ENCODE measurements around the gene GSE1.
"Not testable (repeated sequence)": the region's sequence is repeated elsewhere in the genome, so short reads cannot be mapped to it uniquely, and the experiment has no call there.

Gene GSE1

DNA sequence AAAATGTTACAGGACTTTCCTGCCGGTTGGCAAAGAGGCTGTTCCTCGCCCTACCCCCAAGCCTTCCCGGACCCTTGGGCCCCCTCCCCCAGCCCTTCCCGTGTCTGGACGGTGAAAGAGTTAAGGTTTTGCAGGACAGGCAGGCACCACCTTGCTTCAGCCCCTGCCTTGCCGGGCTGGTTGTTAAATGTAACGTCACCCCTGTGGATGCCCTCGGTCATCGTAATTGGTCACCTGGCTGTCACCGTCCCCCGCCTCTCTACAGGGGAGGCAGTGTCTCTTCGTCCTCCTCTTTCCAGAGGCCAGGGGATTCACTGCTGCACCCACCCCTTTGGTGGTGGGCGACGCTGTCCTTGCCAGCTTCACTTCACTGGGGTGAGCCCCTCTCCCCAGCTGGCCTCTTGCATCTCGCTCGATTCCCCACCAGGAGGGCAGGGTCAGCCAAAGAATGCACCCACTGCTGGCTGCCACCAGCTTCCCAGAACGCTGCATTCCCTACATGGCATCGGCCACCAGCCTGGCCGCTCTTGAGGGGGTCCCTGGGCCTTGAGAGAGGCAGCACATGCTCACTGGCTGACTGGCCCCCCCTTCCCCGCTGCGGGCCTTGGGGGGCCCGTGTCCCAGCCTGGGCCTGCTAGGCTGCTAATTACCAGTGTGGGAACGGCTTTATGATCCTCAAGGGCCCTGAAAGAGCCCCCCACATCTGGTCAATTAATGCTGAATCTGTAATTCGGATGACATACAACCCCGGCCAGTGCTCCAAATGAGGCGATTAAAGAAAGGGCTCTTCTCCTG is 25.2 kb upstream of the GSE1 start:
- POLR2A ChIA-PET, result no interaction called here
- CTCF ChIA-PET, result no interaction called here

DNA sequence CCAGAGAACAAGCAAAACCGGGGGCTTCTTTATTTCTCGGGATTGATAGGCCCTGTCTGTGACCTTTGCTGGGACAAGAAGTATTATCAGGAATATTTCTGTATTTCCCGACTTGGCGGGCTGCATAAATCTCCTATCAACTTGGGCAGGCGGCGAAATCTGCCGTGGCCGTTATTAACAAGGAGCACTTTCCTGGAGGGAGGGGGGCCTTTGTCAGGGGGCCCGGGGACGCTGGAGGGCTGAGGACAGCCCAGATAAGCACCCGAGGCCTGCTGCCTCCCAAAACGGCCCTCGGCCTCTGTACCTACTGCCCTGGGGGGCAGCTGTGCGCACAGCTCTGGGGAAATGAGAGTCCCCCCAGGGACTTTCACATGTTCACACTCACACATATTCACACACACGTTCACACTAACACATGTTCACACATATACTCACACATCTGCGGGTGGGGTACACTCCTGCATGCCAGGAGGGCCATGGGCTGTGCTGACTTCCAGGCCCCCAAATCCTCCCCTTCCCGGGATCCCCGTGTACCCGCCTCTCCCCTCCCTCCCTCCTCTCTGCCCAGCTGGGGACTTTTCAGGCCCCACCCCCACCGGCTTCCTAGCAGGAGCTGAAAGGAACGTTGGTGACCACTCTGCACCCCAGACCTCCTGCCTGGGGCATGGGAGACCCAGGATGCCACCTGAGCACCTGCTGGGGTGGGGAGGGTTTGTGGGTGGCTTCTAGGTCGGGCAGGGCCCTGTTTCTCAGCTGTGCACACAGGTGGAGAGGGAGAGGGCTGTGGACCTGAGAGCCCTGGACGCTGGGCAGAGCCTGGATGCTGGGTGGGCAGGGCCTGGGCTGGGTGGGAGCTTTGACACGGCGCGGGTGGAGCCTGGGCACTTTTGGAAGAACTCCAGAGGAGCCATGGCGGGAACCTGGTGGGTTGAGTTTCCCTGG is 24.3 kb upstream of the GSE1 start:
- TF ChIP-seq BHLHE40 (IDR thresholded peaks at IDR 0.05; ENCODE audit: borderline replicate concordance), result no peak
- TF ChIP-seq FOXK2 (IDR thresholded peaks at IDR 0.05), result no peak
- TF ChIP-seq TARDBP (IDR thresholded peaks at IDR 0.05), result no peak
- no peak for TF ChIP-seq FOXM1 (IDR thresholded peaks at IDR 0.05; ENCODE audit: borderline replicate concordance)
- TF ChIP-seq, protein P1, sequence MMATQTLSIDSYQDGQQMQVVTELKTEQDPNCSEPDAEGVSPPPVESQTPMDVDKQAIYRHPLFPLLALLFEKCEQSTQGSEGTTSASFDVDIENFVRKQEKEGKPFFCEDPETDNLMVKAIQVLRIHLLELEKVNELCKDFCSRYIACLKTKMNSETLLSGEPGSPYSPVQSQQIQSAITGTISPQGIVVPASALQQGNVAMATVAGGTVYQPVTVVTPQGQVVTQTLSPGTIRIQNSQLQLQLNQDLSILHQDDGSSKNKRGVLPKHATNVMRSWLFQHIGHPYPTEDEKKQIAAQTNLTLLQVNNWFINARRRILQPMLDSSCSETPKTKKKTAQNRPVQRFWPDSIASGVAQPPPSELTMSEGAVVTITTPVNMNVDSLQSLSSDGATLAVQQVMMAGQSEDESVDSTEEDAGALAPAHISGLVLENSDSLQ (IDR thresholded peaks at IDR 0.05), result no peak
- TF ChIP-seq FOXA1 (IDR thresholded peaks at IDR 0.05), result no peak
- TF ChIP-seq LEF1 (IDR thresholded peaks at IDR 0.05; ENCODE audit: borderline replicate concordance), result no peak
- TF ChIP-seq ARNT (IDR thresholded peaks at IDR 0.05), result no peak
- TF ChIP-seq L3MBTL2 (conservative IDR thresholded peaks at IDR 0.05), result no peak
- ChIA-PET POLR2A (no interaction called here), CTCF (no interaction called here)
- no peak for DNase-seq (ENCODE audit: extremely low spot score)

More for the DNA sequence above, 25.2 kb upstream of the GSE1 start:
- no peak for TF ChIP-seq FOXM1 (IDR thresholded peaks at IDR 0.05; ENCODE audit: borderline replicate concordance)
- no peak for TF ChIP-seq TARDBP (IDR thresholded peaks at IDR 0.05)
- no peak for TF ChIP-seq BHLHE40 (IDR thresholded peaks at IDR 0.05; ENCODE audit: borderline replicate concordance)
- TF ChIP-seq CTBP1 (IDR thresholded peaks at IDR 0.05; ENCODE audit: borderline replicate concordance), result no peak
- no peak for DNase-seq (ENCODE audit: extremely low spot score)

DNA sequence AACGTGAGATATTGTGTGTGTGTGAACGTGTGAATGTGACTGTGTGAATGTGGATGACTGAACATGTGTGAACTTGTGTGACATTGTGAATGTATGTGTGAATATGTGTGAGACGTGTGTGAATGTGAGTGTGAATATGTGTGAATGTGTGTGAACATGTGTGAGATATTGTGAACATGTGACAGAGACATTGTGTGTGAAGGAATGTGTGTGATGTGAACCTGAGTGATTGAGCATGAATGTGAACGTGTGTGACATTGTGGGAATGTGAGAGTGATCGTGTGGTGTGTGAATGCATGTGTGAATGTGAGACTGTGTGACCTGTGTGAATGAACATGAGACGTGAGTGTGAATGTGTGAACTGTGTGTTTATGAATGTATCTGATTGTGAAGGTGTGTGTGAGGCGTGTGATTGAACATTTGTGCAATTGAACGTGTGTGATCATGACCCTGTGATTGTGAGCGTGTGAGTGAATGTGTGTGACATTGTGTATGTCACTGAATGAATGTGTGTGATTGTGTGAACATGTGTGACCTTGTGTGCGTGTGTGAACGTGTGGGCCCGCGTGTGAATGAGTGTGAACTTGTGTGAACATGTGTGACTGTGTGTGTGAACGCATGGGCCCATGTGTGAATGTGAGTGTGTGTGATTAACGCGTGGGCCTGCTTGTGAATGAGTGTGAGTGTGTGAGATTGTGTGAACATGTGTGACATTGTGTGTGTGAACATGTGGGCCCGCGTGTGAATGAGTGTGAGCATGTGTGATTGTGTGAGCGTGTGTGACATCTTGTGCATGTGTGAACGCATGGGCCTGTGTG is 23.2 kb upstream of the GSE1 start:
- TF ChIP-seq TARDBP (IDR thresholded peaks at IDR 0.05) (peak; percentile 37; the same call in 1 of the 2 replicates), FOXK2 (IDR thresholded peaks at IDR 0.05) (no peak)
- ChIA-PET POLR2A (no interaction called here), CTCF (no interaction called here)
- DNase-seq (ENCODE audit: extremely low spot score), result no peak

DNA sequence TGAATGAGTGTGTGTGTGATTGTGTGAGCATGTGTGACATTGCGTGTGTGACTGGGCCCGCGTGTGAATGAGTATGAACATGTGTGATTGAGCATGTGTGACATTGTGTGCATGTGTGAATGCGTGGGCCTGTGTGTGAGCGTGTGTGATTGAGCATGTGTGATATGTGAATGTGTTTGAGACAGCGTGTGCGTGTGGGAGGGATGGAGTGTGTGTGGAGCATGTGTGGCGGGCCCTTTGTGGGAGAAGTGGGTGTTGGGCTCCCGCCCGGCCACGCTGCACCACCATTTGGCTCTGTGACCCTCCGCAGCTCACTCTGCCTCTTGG is 22.7 kb upstream of the GSE1 start:
- TF ChIP-seq LEF1 (IDR thresholded peaks at IDR 0.05; ENCODE audit: borderline replicate concordance) (no peak), ZNF384 (IDR thresholded peaks at IDR 0.05) (no peak), FOXK2 (IDR thresholded peaks at IDR 0.05) (no peak), L3MBTL2 (conservative IDR thresholded peaks at IDR 0.05) (no peak), SUZ12 (IDR thresholded peaks at IDR 0.05) (no peak), ELF4 (IDR thresholded peaks at IDR 0.05) (no peak), CTBP1 (IDR thresholded peaks at IDR 0.05; ENCODE audit: borderline replicate concordance) (no peak), ARNT (IDR thresholded peaks at IDR 0.05) (no peak), FOXM1 (IDR thresholded peaks at IDR 0.05; ENCODE audit: borderline replicate concordance) (no peak), BHLHE40 (IDR thresholded peaks at IDR 0.05; ENCODE audit: borderline replicate concordance) (no peak), NFRKB (IDR thresholded peaks at IDR 0.05) (no peak), FOXA1 (IDR thresholded peaks at IDR 0.05) (no peak), TARDBP (IDR thresholded peaks at IDR 0.05) (no peak), HDGF (IDR thresholded peaks at IDR 0.05; ENCODE audit: borderline replicate concordance) (no peak), SP1 (IDR thresholded peaks at IDR 0.05) (no peak)
- TF ChIP-seq, protein P1 (IDR thresholded peaks at IDR 0.05), result no peak
- DNase-seq (ENCODE audit: extremely low spot score), result no peak
- ChIA-PET POLR2A (no interaction called here), CTCF (no interaction called here)

DNA sequence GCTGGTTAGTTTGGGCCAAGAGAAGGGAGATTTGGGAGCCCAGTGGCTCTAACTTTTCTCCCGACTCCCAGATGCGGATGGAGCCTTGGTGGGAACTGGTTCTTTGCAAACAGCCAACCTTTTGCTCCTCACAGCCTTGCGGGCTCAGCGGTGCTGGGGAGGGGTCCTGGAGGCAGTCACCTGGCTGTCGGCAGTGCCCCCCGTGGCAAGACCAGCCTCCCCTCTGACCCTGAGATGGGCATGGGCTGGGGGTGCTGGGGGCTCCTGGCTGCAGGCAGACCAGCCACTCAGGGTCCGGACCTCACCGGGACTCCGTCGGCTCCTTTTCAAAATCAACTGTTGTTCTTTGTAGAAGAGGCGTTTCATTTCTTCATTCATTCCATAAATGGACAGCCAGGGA is 21.7 kb upstream of the GSE1 start:
- TF ChIP-seq SP1 (IDR thresholded peaks at IDR 0.05) (no peak), ZNF384 (IDR thresholded peaks at IDR 0.05) (no peak), ELF4 (IDR thresholded peaks at IDR 0.05) (no peak), FOXK2 (IDR thresholded peaks at IDR 0.05) (no peak), L3MBTL2 (conservative IDR thresholded peaks at IDR 0.05) (no peak), LEF1 (IDR thresholded peaks at IDR 0.05; ENCODE audit: borderline replicate concordance) (no peak), NFRKB (IDR thresholded peaks at IDR 0.05) (no peak), BHLHE40 (IDR thresholded peaks at IDR 0.05; ENCODE audit: borderline replicate concordance) (no peak), ARNT (IDR thresholded peaks at IDR 0.05) (no peak)
- CTCF ChIA-PET, result no interaction called here
- POLR2A ChIA-PET, result no interaction called here

DNA sequence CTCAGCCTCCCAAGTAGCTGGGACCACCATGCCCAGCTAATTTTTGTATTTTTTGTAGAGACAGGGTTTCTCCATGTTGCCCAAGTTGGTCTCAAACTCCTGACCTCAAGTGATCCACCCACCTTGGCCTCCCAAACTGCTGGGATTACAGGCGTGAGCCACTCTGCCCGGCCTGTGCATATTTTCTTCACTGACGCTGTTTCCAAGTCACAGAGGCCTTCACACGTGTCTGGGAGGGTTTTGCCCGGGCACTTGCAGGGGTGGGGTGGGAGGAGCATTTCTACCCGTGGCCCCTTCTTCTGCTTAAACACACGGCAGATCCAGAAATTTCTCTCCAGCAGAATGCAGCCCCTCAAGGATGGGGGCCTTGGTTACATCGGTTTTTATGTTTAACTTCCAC is 20.8 kb upstream of the GSE1 start:
- DNase-seq (ENCODE audit: extremely low spot score); POLR2A ChIA-PET; CTCF ChIA-PET: not testable (repeated sequence)

More for the DNA sequence above, 21.7 kb upstream of the GSE1 start:
- DNase-seq (ENCODE audit: extremely low spot score), result no peak
